GM21825 (cell line): Measurements from ENCODE around the gene PRKCE.

ENCODE experiments used
- ATAC-seq: cut with Tn5 transposase; IDR thresholded peaks from one replicate; pipeline ENCODE4 v1.9.1; 2021; ENCODE audit warnings: mild to moderate bottlenecking, moderate library complexity; ENCODE audit not compliant: unreplicated experiment

PRKCE gene

DNA sequence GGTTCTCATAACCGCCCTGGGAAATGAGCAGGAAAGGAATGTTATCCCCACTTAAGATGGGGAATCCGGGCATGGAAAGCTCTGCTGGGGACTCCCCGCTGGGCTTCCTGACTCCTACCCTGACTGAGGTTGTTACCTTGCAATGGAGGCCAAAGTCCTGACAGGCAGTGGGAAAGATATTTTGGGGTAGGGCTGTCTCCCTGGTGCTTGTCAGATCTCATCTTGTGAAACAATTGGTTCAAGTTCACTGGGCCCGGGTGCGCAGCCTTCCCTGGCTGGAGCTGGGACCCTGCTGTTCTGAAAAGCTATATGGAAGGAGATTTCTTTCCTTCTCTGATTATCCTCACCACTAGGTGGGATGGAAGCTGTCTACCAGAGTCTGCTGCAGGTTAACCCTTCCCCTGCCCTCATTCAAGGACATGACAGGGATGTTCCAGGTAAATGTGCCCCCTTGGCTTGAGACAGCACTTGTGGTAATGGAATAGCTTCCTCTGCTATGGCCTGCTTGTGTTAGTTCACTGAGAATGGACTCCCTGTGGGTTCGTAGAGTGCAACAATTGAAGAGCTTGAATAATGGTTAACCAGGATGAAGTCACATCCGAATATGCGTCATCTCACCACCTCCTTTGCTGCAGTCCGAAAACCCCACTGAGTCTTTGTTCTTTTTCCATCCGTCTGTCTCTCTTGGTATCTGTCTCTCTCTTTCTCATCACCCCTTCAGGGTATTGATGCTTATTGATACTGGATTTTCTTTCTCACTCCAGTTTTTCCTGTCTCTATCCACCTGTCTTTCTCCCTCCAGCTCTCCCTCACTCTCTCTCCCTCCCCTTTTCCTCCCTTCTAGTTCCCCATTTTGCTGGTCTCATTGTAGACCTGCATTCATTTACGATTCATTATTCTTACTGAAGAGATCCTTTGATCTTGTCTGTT lies 577.9 kb downstream of the PRKCE start:
- ATAC-seq, result peak; percentile 57

DNA sequence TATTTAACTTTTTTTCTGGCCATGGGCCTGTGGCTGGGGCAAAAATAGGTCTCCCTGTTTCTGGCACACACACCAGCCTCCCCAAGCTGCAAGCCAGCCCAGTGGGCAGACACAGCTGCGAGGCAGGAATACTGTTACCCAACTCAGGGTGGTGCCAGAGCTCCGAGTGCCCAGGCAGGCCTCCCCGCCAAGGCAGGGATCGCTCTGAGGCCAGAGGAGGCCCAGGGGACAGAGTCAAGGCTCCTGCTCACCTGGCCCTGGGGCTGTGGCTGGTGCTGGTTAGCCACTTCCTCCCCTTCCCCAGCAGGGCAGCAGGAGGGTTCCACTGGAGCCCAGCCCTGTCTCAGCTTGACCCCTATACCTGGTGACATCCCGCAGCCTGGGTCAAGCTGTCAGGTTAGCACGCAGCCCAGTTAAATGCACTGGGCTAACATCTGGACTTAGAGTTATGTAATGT lies 578.7 kb downstream of the PRKCE start:
- ATAC-seq, result peak; percentile 56

DNA sequence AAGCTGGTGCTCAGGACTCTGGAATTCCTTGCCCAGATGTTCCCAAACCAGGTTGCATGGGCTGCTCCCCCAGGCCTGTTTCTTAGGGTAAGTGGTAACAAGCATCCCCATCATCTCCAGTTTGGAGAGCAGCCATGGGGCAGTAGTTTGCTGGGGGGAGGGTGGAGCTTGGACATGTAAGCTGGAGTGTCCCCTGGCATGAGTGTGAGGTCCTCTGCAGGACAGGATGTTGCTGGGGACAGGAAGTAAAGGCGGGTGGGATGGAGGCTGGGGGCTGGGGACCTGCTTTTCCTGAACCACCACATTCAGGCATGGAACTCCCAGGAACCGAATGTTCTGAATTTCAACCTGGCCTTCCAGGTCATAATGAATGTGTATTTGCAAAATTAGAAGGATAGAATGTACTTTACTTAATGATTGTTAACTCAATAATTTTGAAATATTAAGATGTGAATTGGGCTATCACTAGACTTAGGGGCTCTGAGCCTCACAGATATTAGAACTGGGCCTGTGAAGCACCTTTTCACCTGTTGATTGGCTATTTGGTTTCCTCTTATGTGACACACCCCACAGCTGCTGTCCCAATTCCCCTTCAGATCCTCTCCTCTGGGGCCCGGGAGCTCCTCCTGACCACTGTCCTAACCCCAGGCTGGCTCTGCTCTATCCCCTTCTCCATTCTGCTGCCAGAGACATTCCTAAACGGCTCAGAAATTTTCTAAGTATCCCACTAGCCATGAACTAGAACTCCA lies 579.4 kb downstream of the PRKCE start:
- no peak for ATAC-seq

DNA sequence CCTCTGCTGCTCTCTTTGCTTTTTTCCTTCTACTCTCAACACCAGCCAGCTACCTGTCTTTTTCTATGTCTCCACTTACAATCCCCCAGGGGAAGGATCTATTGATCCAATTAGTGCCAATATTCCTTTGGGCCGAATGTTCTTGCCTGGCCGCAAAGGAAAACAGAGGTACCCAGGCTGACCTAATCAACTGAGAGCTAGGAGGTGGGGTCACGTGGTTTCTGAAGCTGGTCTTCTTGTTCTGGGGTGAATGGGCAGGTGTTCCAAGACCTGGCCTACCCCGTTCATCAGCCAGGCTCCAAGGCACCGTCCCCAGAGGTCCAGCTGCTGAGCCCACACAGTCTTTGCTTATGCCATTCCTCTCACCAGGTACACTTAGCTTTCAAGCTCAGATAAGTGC lies 580.2 kb downstream of the PRKCE start:
- ATAC-seq, result no peak

DNA sequence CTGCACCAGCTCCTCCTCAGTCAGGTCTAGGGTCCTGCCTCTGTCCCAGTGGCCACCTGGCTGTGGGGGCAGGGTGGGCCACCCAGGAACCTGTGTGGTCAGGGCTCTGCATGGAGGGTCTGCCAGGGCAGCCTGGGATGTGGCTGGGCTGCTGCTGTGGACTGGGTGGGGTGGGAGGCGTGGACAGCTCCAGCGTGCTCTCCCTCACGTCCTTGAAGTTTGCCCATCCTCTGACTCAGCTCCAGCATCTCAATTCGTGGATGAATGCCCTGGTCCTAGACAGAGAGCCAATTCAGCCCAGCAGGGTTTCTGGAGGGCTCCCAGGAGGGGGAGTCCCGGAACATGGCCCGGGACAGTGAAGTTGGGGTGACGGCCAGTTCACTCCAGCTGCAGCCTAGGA lies 581.4 kb downstream of the PRKCE start:
- no peak for ATAC-seq

DNA sequence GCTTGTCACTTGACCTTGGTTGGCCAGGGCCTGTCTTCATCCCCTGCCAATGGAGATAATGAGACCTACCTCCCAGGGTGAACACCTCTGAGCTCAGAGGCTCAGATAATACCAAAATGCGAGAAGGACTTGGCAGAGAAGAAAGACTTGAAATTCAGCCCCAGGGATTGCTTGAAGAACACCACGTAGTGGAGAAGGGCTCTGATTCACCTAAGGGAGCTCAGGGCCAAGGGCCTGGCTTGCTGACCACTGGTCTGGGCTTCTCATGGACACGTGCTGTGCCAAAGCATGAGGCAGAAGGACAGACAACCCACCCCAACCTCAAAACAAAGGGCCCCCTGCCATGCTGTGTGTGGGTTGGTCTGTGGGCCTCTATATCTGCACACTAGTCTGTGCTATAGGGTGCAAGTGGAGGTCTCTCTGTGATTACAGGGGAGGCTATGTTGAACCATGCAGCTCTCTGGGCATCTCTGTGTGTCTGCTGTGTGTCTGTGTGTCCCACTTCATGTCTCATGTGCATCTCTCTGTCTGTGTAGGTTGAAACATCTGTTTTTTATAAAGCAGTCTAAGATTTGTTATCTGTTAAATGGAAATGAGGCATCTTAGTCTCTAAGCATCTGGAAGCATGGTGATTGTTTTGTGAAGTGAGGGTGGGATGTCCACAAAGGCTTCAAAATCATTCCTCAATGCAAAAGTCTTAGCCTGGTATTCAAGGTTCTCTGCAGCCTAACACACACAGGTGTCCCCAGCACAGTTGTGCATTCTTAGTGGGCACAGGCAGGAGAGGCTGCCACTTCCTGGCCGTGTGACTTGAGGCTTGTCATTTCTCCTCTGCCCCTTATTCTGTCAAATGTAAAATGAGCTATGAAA lies 584.8 kb downstream of the PRKCE start:
- ATAC-seq, result no peak

DNA sequence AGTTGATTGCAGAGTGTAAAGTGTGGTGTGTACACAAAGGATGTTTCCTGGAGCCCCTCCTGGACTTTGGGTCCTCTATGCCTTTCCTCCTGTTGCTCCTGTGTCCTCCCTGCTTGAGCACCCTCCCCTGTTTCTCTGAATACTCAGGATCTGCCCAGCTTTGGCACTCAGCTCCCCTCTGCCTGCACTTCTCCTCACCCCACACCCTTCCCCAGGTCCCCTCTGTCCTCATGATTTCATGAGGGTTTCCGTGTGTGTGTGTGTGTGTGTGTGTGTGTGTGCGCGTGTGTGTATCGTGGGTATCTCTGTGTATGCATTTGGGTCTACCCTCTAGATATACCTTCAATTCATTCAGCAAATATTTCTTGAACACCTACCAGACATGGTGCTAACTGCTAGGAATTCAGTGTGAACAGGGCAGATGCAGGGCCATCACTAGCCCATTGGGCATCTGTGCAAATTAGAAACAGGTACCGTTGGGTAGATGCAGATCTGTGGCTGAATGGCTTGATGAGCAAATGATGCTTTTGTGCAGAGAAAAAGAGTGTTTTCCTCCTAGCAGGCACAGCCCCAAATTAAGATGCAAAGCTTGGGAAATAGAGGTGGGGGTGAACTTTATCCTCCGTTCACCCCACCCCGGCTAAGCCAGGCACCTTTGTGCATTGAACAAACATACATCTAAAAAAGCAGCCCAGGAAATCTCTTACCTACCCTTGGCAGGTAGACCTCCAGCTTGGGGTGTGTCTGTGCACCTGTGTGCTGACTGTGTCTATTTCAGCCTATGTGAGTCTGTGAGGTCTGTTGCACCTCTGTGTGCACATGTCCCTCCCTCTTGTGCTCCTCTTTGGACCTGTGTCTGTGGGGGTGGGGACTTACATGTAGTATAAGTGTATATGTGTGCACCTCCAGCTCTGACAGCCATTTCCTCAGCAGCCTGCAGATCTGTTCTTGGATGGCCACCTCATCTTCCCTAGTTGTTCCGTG lies 585.7 kb downstream of the PRKCE start:
- no peak for ATAC-seq
